DMS153 treated with DMSO at 0.1 percent for 48 hours (cell line): Measurements from ENCODE around the gene CLTC.
"Not testable (repeated sequence)": the region's sequence is repeated elsewhere in the genome, so short reads cannot be mapped to it uniquely, and the experiment has no call there.

Experiments
- DNase-seq: peaks from one replicate; lab custom pipeline; 2025; ENCODE audit not compliant: unreplicated experiment; lab: John Stamatoyannopoulos, UW

The CLTC gene

DNA sequence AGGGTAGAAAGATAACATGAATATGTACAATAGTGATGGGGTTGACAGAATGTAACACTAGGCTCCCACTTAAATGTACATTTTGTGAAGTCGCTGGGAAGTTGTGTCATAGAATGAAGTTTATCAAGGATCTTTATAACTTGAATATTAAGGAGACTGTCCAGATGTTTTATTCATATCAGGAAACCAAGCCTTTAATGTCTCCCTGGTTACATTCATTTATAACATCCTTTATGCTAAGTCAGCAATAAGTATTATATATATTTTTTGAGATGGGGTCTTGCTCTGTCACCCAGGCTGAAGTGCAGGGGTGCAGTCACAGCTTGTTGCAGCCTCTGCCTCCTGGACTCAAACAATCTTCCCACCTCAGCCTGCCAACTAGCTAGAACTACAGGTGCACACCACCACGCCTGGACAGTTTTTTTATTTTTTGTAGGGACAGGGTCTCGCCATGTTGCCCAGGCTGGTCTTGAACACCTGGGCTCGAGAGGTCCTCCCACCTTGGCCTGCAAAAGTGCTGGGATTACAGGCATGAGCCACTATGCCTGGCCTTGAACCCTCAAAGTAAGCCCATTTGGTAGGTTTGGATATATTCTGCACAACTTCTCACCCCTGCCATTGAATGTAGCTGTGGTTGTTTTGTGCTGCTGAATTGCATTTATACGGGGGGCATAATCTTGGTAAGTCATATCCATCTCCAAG lies 14.1 kb downstream of the CLTC start:
- DNase-seq = no peak

DNA sequence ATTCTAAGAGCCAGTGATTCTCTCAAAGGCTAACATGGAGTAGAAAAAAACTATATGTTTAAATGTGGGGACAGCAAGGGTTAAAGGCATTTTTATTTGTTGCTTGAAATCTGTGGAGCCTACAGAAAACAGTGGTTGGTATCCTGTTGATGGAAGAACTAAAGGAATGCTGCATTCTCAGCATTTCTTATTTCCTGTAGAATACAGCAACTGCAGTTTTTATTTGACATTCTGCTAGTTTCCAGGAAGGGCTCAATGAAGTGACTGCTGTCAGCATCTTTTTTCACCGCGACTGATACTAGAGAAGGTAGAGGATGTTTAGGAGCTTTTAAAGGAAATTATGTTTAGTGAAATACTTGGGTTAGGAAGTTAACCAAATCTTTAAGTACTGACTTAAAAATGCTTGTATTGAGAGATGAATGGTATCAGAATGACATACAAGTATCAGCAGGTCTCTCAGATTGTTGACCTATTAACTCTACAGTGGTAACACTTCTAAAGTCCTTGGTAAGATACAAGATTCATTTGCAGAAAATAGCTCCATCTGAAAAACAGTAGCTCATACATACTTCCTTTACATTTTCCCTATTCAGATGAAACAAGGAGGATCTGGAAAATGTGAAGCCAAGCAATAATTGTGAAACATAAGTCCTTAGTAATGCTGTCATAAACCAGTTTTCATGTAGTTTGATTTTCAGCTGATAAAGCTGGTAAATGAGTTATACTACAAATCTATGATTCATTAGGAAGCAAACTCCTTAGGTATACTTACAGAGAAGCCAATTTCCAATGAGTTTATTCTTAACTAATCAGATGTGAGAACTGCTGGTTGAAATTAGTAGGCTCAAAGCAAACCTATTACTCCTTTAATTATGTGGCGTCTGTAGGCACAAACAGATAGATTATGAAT lies 15.2 kb downstream of the CLTC start:
- DNase-seq = no peak

DNA sequence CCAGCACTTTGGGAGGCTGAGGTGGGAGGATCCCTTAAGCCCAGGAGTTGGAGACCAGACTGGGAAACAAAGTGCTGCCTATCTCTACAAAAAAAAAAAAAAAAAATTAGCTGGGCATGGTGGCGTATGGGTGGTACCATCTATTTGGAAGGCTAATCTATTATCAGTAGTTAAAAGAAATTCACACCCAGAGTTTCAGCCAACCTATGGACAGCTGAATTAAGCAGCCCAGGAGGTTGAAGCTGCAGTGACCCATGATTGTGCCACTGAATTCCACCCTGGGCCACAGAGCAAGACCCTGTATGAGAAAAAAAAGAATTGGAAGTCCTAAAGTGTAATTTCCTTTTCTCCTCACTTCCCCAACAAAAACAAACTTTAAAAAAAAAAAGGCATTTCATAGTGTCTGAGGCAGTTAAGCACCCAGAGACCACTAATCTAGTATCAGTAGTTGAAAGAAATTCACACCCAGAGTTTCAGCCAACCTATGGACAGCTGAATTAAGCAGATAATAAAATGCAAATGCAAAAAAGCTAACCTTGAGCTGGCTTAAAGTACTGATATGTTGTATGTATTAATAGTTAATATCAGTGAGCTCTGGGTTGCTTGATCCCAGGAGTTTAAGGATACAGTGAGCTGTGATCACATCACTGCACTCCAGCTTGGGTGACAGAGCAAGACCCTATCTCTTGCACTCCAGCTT lies 18.1 kb downstream of the CLTC start:
- no peak for DNase-seq

DNA sequence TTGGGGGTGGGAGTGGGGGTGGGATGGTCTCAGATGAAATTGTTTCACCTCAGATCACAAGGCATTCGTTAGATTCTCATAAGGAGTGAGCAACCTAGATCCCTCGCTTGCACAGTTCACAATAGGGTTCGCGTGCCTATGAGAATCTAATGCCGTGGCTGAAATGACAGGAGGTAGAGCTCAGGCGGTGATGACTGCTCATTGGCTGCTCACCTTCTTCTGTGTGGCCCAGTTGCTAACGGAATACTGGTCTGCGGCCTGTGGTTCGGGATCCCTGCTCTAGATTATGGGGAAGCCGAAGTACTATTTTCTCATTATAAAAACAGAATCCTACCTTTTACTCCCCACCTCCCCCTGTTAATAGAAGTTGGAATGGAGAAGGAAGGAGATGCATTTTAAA lies 18.9 kb downstream of the CLTC start:
- no peak for DNase-seq

DNA sequence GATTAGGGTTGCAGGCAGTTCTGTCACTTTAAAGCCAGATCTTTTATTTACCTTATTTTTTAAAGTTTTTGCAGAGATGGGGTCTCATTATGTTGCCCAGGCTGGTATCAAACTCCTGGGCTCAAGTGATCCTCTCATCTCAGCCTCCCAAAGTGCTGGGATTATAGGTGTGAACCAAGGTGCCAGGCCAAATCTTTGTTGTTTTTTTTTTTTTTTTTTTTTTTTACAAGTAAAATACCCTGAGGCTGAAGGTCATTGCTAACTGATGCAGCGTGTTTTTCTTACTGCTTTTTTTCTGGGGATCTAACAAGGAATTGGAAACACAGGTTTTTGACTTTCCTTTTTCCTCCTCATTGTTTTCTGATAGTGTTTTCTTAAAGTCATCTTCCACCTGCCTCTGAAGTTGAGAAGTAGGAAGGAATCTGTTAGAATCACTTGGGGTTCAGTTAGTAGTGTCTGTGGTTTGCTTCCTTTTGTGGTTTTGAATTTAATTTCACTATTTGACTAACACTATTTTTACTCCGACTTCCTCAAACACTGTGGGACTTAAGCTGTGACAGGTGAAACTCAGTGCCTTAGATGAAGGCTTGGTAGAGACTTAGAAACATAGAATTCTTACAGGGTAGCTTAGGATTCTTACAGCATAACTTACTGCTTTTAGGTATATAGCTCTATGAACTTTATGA lies 22.2 kb downstream of the CLTC start:
- no peak for DNase-seq

DNA sequence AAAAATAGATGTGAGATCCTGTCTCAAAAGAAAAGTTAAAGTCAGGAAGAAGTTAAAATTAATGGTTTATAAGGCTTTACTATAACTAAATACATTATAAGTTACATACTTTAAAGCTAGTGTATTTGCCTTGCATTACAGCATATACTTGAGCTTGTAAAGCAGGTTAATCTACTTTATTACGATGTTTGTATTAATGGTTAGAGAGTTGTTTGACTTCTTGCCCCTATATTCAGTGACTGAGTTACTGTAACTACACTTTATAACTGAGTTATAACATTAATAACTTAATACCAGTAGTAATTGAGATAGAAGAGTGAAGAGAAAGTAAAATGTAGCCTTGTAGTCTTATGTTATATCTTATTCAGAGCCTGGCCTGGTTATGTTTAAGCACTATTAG lies 22.9 kb downstream of the CLTC start:
- no peak for DNase-seq

- no peak for DNase-seq
Observed at GRCh38 chr17:59643159-59644140, 23.8 kb downstream of the CLTC start.

DNA sequence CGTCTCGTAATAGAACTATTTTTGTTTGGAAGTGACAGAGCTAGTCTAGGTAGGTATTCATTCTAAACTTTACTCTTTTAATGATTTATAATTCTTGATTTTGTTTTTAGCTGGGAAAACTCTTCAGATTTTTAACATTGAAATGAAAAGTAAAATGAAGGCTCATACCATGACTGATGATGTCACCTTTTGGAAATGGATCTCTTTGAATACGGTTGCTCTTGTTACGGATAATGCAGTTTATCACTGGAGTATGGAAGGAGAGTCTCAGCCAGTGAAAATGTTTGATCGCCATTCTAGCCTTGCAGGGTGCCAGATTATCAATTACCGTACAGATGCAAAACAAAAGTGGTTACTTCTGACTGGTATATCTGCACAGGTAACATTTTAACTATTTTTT lies 27.6 kb downstream of the CLTC start:
- DNase-seq = no peak

- DNase-seq = no peak
Observed at GRCh38 chr17:59649886-59650285, 30.2 kb downstream of the CLTC start.

DNA sequence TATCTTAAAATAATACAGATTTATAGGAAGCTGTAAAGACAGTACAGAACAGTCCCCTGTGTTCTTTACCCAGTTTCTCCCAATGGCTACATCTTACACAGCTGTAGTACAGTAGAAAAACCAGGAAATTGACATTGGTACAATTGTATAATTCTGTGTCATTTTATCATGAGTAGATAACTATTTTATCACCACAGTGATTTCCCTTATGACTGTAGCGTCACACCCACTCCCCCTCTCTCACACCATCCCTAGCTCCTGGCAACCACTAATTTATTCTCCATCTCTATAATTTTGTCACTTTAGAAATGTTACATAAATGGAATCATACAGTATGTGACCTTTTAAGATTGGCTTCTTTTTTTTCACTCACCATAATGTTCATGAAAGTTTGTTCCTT lies 30.9 kb downstream of the CLTC start:
- no peak for DNase-seq

DNA sequence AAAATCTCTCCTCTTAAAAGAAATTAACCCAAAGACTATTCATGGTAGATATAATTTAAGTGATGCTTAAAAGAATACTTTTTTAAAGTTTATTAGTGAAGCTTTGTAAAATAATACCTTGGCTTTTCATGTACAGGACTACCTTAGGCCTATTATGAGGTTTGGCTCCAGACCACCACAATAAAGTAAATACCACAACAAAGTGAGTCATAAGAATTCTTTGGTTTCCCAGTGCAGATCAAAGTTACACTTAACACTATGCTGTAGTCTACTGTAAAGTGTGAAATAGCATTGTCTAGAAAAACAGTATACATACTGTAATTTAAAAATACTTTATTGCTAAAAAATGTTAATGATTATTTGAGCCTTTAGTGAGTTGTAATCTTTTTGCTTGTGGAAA lies 31.7 kb downstream of the CLTC start:
- DNase-seq = no peak

- DNase-seq = no peak
Observed at GRCh38 chr17:59652119-59652518, 32.4 kb downstream of the CLTC start.

GRCh38 chr17:59656624-59657023 lies 36.9 kb downstream of the CLTC start:
- DNase-seq = not testable (repeated sequence)

- DNase-seq = no peak
Observed at GRCh38 chr17:59666235-59666634, 46.5 kb downstream of the CLTC start.

- DNase-seq = no peak
Observed at GRCh38 chr17:59668816-59669215, 49.1 kb downstream of the CLTC start.

- no peak for DNase-seq
Observed at GRCh38 chr17:59669411-59669810, 49.7 kb downstream of the CLTC start.

GRCh38 chr17:59669944-59670343 lies 50.2 kb downstream of the CLTC start:
- DNase-seq = no peak

DNA sequence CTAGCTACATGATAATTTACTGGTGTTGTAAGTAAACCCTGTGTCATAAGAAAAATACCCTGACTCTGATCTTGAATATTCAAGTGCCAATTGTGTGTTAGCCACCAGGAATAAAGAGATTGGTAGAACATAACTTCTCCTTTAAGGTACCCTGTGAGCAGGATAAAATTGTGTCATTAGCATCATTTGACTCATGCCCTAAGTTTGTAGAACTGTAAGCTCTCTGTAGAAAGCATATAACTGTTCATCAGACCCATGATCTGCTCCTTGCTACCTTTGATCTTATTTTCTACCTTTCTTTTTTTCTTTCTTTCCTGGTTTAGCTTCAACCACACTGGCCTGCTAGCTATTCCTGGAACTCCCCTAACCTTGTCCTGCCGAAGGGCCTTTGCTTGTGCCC lies 51.7 kb downstream of the CLTC start:
- DNase-seq = no peak

DNA sequence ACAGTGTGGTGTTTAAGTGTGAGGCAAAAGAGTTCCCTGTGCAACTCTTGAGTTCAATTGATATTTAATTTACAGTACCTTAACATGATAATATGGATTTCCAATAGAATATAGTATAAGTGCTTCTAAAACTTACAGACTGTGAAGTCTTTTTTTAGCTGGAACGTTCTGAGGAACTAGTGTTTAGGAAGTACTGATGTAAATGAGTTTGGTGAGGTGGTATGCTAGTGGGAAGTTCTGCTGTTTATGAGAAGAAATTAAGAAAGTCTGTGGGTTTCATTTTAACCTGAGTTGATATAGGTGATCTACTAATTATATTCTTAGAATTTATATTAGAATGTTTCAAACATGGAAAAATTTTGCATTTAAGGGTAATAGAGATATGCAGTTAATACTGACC lies 55.5 kb downstream of the CLTC start:
- DNase-seq = no peak

- DNase-seq = no peak
Observed at GRCh38 chr17:59676716-59677115, 57.0 kb downstream of the CLTC start.
